Measurements from ENCODE around the gene LIPM. TPM values are rescaled to one million over a fixed set of nuclear protein-coding genes. Genes with fewer than 3 reads are reported as not detected.
A peak's percentile ranks its signal among the peaks of the same experiment; 100 is the strongest.

LIPM gene
- total RNA-seq, 1 donor from 2014 or later, result not detected

- DNase-seq (no peak), ATAC-seq (peak; percentile 92)
- no peaks in the 10 kb centered on the region for H3K36me3 ChIP-seq
- H3K4me3 ChIP-seq, result no peak within 1 kb of the TSS
- no peaks in the 10 kb centered on the region for H3K9me3 ChIP-seq
- H3K27ac ChIP-seq, result peak within 1 kb of the TSS; percentile 12
- TF ChIP-seq CTCF (IDR thresholded peaks at IDR 0.05), result no peak
- H3K4me1 ChIP-seq, result peaks cover 11% of the 10 kb centered on the region
- H3K27me3 ChIP-seq, result no peaks in the 10 kb centered on the region
- intact Hi-C loops (cut with DNase I), result no loop called here
These were observed 49.2 kb downstream of the LIPM start, which contains the start of gene ANKRD22 for GRCh38 chr10:88851706-88852105. Gene ANKRD22 (minus strand): TSS chr10:88851844. CDS start chr10:88851607, 237 bp downstream.

- ATAC-seq (no peak), DNase-seq (no peak)
- intact Hi-C loops (cut with DNase I), result no loop called here
- Histone ChIP-seq H3K27ac (peak overlapping the region; percentile 12), H3K4me1 (peaks cover 11% of the 10 kb centered on the region), H3K4me3 (no peak overlapping the region), H3K27me3 (no peaks in the 10 kb centered on the region), H3K36me3 (no peaks in the 10 kb centered on the region), H3K9me3 (no peaks in the 10 kb centered on the region)
- no peak for TF ChIP-seq CTCF (IDR thresholded peaks at IDR 0.05)
These were observed 49.8 kb downstream of the LIPM start for GRCh38 chr10:88852327-88852726.

- ATAC-seq, result peak; percentile 65
These were observed 50.8 kb downstream of the LIPM start for GRCh38 chr10:88853155-88853881.

GRCh38 chr10:88854684-88855083, 52.2 kb downstream of the LIPM start:
- Histone ChIP-seq H3K27ac (no peak overlapping the region), H3K36me3 (no peaks in the 10 kb centered on the region), H3K4me1 (peaks cover 11% of the 10 kb centered on the region), H3K9me3 (no peaks in the 10 kb centered on the region), H3K27me3 (no peaks in the 10 kb centered on the region), H3K4me3 (no peak overlapping the region)
- DNase-seq, result no peak
- no peak for TF ChIP-seq CTCF (IDR thresholded peaks at IDR 0.05)
- no peak for ATAC-seq
- intact Hi-C loops (cut with DNase I), result no loop called here

More at GRCh38 chr10:88853155-88853881, 50.8 kb downstream of the LIPM start:
- TF ChIP-seq CTCF (IDR thresholded peaks at IDR 0.05), result no peak
- DNase-seq, result no peak
- Histone ChIP-seq H3K4me3 (no peak overlapping the region), H3K4me1 (peaks cover 11% of the 10 kb centered on the region), H3K27ac (peak overlapping the region; percentile 12), H3K36me3 (no peaks in the 10 kb centered on the region), H3K27me3 (no peaks in the 10 kb centered on the region), H3K9me3 (no peaks in the 10 kb centered on the region)
- intact Hi-C loops (cut with DNase I), result no loop called here

GRCh38 chr10:88857831-88858230, 55.3 kb downstream of the LIPM start:
- H3K27ac ChIP-seq, result no peak overlapping the region
- ATAC-seq (no peak), DNase-seq (no peak)
- H3K27me3 ChIP-seq, result no peaks in the 10 kb centered on the region
- no peaks in the 10 kb centered on the region for H3K36me3 ChIP-seq
- intact Hi-C loops (cut with DNase I), result no loop called here
- no peak overlapping the region for H3K4me3 ChIP-seq
- H3K4me1 ChIP-seq, result peaks cover under 1% of the 10 kb centered on the region
- no peak for TF ChIP-seq CTCF (IDR thresholded peaks at IDR 0.05)
- H3K9me3 ChIP-seq, result no peaks in the 10 kb centered on the region
